ENCODE results near the gene DNHD1. TPM values are rescaled to one million over a fixed set of nuclear protein-coding genes. Genes with fewer than 3 reads are reported as not detected.

DNHD1 gene
- total RNA-seq, 2 experiments from 2014 or later: 18.5 to 19.6 TPM

DNA sequence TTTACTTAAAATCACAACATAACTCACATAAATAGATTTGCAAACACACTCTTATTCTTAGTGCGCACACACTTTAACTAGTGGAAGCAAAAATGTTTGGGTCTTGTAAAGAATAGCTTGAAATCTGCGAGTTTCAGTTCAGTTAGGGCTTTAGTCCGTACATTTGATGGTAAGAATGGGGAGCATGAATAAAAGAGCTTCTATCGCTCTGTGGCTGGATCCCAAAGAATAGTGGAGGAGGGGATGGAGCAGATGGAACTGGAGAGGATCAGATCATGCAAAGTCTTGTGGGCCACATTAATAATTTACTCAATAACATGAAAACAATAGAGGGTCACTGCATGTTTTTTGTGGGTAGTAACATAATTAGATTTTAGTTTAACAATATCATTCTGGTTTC is 44.3 kb downstream of the DNHD1 start:
- Mint-ChIP-seq H3K27me3 (no peaks in the 10 kb centered on the region), H3K27ac (no peak overlapping the region), H3K9me3 (no peaks in the 10 kb centered on the region), H3K4me1 (peaks cover 9% of the 10 kb centered on the region), H3K4me3 (no peak overlapping the region), H3K36me3 (ENCODE audit: low read depth) (no peaks in the 10 kb centered on the region)
- no peak for DNase-seq
- CTCF ChIA-PET: interaction anchor here (0.8 to 3.0 kb wide), 4 partner anchors 10 to 214 kb away, joined by 3 to 17 read pairs (median 3); no protein-coding TSS in a partner anchor
- POLR2A ChIA-PET: no interaction called here

DNA sequence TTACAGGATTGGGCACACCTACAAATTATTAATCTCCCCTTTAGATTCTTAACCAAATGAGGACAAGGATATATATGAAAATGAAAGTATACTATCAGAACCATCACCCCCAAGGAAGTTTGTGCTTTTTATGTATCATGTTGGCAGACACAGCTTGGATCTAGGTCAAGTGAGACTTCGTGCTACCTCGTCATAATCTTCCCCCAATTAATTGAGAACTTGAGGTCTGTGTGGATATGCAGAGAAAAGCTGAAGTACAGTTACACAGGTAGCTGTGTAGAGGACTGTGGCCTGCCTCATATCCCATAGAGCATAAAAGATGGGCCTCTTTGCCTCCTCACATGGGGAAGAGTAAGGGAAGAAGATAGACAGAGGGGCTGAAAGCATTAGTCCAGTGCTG is 45.6 kb downstream of the DNHD1 start:
- Mint-ChIP-seq H3K27ac (no peak overlapping the region), H3K4me3 (no peak overlapping the region), H3K9me3 (no peaks in the 10 kb centered on the region), H3K36me3 (ENCODE audit: low read depth) (peaks cover 3% of the 10 kb centered on the region), H3K27me3 (no peaks in the 10 kb centered on the region), H3K4me1 (peaks cover 9% of the 10 kb centered on the region)
- DNase-seq: no peak
- POLR2A ChIA-PET: no interaction called here
- CTCF ChIA-PET: interaction anchor here (1.1 to 3.0 kb wide), 2 partner anchors 12 to 37 kb away, joined by 3 to 17 read pairs; no protein-coding TSS in a partner anchor

DNA sequence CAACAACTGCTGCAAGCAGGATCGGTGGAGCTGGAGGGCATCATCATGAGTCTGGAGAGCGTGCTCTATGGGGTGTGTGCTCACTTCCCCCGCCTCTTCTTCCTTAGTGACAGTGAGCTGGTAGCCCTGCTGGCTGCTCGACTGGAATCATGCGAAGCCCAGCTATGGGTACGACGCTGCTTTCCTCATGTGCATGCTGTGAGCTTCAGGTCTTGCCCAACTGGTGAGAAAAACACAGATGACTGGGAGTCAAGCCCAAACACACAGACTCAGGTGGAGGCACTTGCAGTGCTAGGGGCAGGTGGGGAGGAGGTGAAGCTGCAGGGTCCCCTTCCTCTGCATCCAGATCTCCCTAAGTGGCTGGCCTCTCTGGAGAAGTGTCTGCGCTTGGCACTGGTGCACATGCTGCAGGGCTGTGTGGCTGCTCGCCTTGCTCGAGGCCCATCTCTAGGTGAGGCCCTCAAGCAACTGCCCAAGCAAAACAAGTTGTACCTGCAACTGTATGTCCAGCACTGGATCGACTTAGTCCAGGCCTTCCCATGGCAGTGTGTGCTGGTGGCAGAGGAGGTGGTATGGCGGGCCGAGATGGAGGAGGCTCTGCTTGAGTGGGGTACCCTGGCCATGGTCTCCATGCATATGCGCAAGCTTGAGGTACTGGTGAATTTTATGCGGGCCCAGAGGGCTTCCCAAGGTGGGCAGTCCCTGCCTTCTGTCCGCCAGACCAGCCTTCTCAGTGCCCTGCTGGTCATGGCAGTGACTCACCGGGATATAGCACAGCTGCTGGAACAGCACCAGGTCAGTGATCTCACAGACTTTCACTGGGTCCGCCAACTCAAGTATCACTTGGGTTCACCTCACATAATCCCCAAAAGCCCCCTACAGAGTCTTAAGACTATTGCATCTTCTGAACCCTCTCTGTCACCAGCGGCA is 48.1 kb downstream of the DNHD1 start:
- H3K4me1 Mint-ChIP-seq: peaks cover 9% of the 10 kb centered on the region
- H3K9me3 Mint-ChIP-seq: no peaks in the 10 kb centered on the region
- no peak overlapping the region for H3K4me3 Mint-ChIP-seq
- POLR2A ChIA-PET: no interaction called here
- H3K27ac Mint-ChIP-seq: no peak overlapping the region
- CTCF ChIA-PET: no interaction called here
- no peaks in the 10 kb centered on the region for H3K27me3 Mint-ChIP-seq
- peaks cover 3% of the 10 kb centered on the region for H3K36me3 Mint-ChIP-seq (ENCODE audit: low read depth)
- no peak for DNase-seq

DNA sequence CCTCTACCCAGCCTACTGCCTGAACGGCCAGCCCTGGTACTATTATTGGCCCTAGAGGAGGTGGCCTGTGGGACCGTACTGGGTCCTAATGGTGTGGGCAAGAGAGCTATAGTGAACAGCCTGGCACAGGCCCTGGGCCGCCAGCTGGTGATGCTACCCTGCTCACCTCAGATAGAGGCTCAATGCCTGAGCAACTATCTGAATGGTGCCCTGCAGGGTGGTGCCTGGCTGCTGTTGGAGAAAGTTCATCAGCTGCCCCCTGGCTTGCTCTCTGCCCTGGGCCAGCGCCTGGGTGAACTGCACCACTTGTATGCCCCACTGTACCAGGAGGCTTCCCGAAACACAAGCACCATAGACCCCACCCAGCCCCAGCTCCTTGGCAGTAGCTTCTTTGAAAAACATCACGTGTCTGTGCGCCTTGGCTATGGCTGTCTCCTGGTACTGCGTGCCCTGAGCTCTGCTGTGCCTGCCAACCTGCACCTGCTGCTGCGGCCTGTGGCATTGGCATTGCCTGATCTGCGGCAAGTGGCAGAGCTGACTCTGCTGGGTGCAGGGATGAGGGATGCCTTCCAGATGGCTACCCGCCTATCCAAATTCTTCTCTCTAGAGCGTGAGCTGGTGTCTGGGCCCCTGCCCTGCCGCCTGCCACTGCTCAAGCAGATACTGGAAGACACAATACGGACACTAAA is 49.0 kb downstream of the DNHD1 start:
- Mint-ChIP-seq H3K27me3 (no peaks in the 10 kb centered on the region), H3K27ac (no peak overlapping the region), H3K9me3 (no peaks in the 10 kb centered on the region), H3K4me3 (no peak overlapping the region), H3K36me3 (ENCODE audit: low read depth) (peaks cover 3% of the 10 kb centered on the region), H3K4me1 (peaks cover 9% of the 10 kb centered on the region)
- no peak for DNase-seq
- ChIA-PET CTCF (no interaction called here), POLR2A (no interaction called here)

DNA sequence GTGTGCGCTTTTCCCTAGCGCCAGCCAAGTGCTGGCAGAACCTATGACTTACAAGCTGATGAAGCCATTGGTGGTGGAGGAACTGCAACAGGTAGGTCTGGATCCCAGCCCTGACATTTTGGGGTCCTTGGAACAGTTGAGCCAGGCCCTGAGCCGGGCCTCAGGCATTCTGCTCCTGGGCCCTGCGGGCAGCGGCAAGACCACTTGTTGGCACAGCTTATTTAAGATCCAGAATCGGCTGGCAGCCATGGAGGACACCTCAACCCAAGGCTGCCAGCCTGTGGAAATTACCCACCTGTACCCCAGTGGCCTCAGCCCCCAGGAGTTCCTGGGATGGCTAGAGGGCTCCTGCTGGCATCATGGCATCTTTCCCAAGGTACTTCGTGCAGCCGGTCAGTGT is 49.7 kb downstream of the DNHD1 start:
- CTCF ChIA-PET: no interaction called here

DNA sequence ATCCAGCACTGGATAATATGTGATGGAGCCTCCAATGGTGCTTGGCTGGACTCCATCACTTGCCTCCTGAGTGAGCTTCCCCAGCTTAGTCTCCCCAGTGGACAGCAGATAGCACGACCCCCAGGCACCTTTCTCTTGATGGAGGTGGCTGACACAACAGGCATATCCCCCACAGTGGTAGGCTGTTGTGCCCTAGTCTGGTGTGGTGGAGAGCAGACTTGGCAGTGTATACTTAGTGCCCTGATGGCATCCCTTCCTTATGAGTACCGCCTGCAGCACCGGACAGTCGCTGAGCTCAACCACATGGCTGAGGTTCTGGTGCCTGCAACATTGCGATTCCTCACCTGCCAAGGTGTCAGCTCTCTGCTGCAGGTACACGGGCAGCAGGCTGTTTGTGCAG is 50.1 kb downstream of the DNHD1 start:
- H3K4me3 Mint-ChIP-seq: no peak overlapping the region
- POLR2A ChIA-PET: no interaction called here
- CTCF ChIA-PET: no interaction called here

More for the DNA sequence above, 49.7 kb downstream of the DNHD1 start:
- DNase-seq: no peak
- H3K4me3 Mint-ChIP-seq: no peak overlapping the region
- no peaks in the 10 kb centered on the region for H3K9me3 Mint-ChIP-seq
- H3K4me1 Mint-ChIP-seq: peaks cover 9% of the 10 kb centered on the region
- no peaks in the 10 kb centered on the region for H3K27me3 Mint-ChIP-seq
- H3K36me3 Mint-ChIP-seq (ENCODE audit: low read depth): peaks cover 3% of the 10 kb centered on the region
- H3K27ac Mint-ChIP-seq: no peak overlapping the region
- POLR2A ChIA-PET: no interaction called here

DNA sequence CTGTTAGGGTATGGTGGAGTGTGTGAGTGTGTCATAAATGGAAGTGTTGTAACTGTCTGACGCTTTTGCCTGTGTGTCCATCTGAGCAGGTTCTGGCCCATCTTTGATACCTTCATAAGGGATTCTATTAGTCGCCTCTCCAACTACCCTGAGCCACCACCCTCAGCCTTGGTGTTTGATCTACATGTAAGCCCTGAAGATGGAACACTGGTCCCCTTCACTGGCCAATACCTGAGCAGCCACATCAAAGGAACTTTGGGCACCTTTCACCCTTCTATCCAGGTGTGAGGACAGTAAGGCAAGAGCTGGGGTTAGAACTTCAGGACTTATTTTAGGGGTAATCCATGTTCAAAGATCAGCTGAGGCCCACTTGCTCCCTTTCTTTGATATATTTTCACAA is 51.0 kb downstream of the DNHD1 start:
- ChIA-PET POLR2A (no interaction called here), CTCF (interaction anchor here (0.6 to 1.1 kb wide), 2 partner anchors 20 to 140 kb away, joined by 3 read pairs; no protein-coding TSS in a partner anchor)
- no peaks in the 10 kb centered on the region for H3K27me3 Mint-ChIP-seq
- DNase-seq: no peak
- H3K9me3 Mint-ChIP-seq: no peaks in the 10 kb centered on the region
- H3K27ac Mint-ChIP-seq: no peak overlapping the region
- no peak overlapping the region for H3K4me3 Mint-ChIP-seq
- H3K36me3 Mint-ChIP-seq (ENCODE audit: low read depth): peaks cover 3% of the 10 kb centered on the region
- H3K4me1 Mint-ChIP-seq: peaks cover under 1% of the 10 kb centered on the region

More for the DNA sequence above, 50.1 kb downstream of the DNHD1 start:
- H3K9me3 Mint-ChIP-seq: no peaks in the 10 kb centered on the region
- H3K4me1 Mint-ChIP-seq: peaks cover 9% of the 10 kb centered on the region
- H3K27ac Mint-ChIP-seq: no peak overlapping the region
- H3K36me3 Mint-ChIP-seq (ENCODE audit: low read depth): peaks cover 3% of the 10 kb centered on the region
- no peaks in the 10 kb centered on the region for H3K27me3 Mint-ChIP-seq
- DNase-seq: no peak

DNA sequence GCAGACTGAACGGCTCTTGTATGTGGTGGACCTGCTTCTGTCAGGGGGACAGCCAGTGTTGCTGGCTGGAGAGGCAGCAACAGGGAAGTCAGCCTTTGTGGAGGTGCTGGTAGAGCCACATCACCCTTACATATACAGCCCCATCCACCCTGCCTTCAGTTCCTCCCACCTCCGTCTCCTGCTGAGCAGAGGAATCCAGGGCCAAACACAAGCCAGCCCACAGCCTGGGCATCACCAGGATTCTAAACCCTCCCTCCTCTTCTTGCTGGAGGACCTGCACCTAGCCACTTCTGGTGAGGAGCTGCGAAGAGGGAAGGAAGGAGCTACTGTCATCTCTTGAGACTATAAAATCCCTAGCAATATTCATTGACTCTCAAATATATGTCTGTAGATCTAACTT is 51.6 kb downstream of the DNHD1 start:
- Mint-ChIP-seq H3K27me3 (no peaks in the 10 kb centered on the region), H3K4me3 (no peak overlapping the region), H3K4me1 (no peaks in the 10 kb centered on the region), H3K27ac (no peak overlapping the region), H3K9me3 (no peaks in the 10 kb centered on the region), H3K36me3 (ENCODE audit: low read depth) (peaks cover 3% of the 10 kb centered on the region)
- DNase-seq: no peak
- CTCF ChIA-PET: interaction anchor here (1.1 kb wide), 1 partner anchor 140 kb away, joined by 3 read pairs; no protein-coding TSS in a partner anchor
- POLR2A ChIA-PET: no interaction called here

DNA sequence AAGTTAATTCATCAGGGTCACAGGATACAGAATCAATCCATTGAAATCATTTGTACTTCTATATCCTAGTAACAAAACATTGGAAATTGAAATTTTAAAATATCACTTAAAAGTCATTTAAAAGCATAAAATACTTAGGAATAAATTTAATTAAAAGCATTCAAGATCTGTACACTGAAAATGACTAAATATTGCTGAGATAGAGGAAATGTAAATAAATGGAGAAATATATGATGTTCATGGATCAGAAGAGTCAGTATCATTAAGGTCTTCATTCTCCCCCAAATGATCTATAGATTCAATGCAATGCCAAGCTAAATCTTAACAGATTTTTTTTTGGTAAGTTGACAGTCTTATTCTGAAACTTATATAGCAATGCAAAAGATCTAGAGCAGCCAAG is 56.6 kb downstream of the DNHD1 start:
- CTCF ChIA-PET: interaction anchor here (1.1 kb wide), 1 partner anchor 22 kb away, joined by 3 read pairs; no protein-coding TSS in a partner anchor
- Mint-ChIP-seq H3K27me3 (no peaks in the 10 kb centered on the region), H3K9me3 (no peaks in the 10 kb centered on the region), H3K27ac (no peak overlapping the region), H3K4me1 (no peaks in the 10 kb centered on the region), H3K36me3 (ENCODE audit: low read depth) (no peaks in the 10 kb centered on the region), H3K4me3 (no peak overlapping the region)
- POLR2A ChIA-PET: no interaction called here
- DNase-seq: no peak

DNA sequence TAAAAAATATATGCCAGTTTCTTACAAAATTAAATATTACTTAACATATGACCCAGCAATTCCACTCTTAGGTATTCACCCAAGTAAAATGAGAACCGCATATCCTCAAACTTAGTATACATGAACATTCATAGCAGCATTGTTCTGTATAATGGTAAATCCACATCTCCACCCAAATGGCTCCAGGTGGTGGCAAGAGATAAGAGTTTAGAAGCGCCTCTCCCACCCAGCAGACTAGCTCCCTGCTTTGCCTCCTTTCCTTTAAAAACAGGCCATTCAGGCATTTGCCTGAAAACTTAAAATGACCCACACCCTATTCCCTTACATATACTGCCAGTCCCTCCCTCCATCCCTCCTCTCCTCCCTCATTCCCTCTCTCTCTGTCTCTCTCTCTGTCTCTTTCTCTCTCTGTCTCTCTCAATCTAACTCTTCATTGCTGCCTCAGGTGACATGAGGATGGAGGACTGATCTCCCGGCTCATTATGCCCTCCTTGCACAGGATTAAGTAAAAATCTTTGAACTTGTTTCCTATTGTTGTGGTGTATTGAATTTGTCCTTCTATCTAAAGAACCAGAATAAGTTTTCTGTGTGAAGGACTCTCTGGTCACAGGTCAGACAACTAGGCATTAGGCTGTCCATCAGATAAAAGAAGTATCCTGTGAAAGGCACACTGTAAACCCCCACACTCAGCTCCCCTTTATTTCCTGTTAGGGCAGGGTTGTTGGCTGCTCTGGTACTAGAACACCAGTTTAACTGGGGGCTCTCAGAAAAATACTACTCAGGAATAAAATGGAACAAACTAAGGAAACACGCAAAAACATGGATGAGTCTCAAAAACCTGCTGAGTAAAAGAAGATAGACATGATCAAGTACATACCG is 58.0 kb downstream of the DNHD1 start:
- Mint-ChIP-seq H3K27me3 (no peaks in the 10 kb centered on the region), H3K36me3 (ENCODE audit: low read depth) (no peaks in the 10 kb centered on the region), H3K27ac (no peak overlapping the region), H3K4me1 (no peaks in the 10 kb centered on the region), H3K4me3 (no peak overlapping the region), H3K9me3 (no peaks in the 10 kb centered on the region)
- POLR2A ChIA-PET: no interaction called here
- no peak for DNase-seq
- CTCF ChIA-PET: no interaction called here

DNA sequence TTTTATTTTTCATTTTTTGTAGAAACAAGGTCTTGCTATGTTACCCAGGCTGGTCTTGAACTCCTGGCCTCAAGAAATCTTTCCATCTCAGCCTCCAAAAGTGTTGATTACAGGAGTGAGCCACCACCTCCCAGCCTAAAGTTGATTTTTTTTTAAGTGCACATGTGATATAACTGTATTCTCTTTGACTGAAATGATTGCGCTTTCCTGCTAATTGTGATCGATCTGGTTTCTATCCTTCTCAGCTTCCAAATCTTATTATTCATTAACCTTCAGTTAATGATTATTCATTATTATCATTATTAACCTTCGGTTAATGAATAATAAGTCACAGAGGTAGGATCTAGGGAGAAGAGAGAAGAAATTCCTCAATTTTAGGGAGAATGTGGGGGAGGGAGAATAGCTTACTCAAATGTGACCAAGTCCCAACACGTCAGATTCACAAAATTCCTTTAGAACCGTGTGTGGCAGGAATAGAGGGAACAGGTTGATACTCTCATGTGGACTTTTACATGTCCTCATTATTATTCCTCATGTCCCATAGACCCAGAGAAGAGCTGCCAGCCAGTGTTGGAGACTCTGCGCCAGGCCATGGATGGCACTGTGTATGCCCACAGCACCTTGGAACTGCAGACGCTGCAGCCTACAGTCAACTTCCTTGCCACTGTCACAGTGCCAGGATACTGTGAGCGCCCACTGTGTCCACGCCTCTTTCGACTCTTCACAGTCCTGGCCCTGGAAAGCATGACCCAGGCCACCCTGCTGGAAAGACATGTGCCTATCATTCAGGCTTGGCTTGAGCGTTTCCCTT is 59.3 kb downstream of the DNHD1 start:
- H3K4me3 Mint-ChIP-seq: no peak overlapping the region
- no peaks in the 10 kb centered on the region for H3K27me3 Mint-ChIP-seq
- H3K27ac Mint-ChIP-seq: no peak overlapping the region
- H3K4me1 Mint-ChIP-seq: no peaks in the 10 kb centered on the region
- ChIA-PET POLR2A (no interaction called here), CTCF (no interaction called here)
- no peaks in the 10 kb centered on the region for H3K36me3 Mint-ChIP-seq (ENCODE audit: low read depth)
- H3K9me3 Mint-ChIP-seq: no peaks in the 10 kb centered on the region
- no peak for DNase-seq

DNA sequence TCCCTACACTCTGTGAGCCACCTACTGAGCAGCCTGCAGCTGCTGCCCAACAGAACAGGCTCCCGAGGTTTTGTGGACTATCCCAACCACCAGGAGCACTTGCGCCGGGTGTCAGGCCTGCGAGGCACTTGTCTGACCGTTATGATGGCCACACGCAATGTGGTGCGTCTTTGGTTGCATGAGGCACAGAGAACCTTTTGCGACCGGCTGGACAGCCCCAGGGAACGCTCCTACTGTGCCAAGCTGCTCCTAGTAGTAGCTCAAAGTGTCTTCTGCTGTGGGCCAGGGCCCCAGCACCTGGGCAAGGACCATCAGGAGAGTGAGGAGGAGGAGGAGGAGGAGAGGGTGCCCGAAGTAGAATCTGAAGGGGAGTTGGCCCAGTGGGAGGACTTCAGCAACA is 60.0 kb downstream of the DNHD1 start:
- ChIA-PET POLR2A (no interaction called here), CTCF (no interaction called here)
- Mint-ChIP-seq H3K36me3 (ENCODE audit: low read depth) (no peaks in the 10 kb centered on the region), H3K9me3 (no peaks in the 10 kb centered on the region), H3K27me3 (no peaks in the 10 kb centered on the region), H3K4me3 (no peak overlapping the region), H3K4me1 (no peaks in the 10 kb centered on the region), H3K27ac (no peak overlapping the region)
- DNase-seq: no peak

All from activated CD4-positive, alpha-beta memory T cell treated with anti-CD3 and anti-CD28 coated beads, Interleukin-2, amount 10 ng/mL, durations not matched to agents 7 days and 5 days (primary cell).